Gastrocnemius medialis (tissue), 4 donors: ENCODE data around the gene PALLD.

Source experiments
- CTCF ChIP-seq, 5 experiments: fragments of 450-650 bp in 3 of 5; fragments of 200-600 bp in 2 of 5; sonication (generic) in 2 of 5; IDR thresholded peaks in 4 of 5; conservative IDR thresholded peaks in 1 of 5; 1 replicate in 4 of 5; 2 replicates in 1 of 5; pipeline ENCODE4 v1.5.1; 2016 to 2019; ENCODE audit warnings: antibody characterized with exemption in 5 of 5, mild to moderate bottlenecking in 3 of 5, moderate library complexity in 3 of 5
- POLR2A ChIP-seq, 2 donors: fragments of 450-650 bp; IDR thresholded peaks; one replicate each; pipeline ENCODE4 v1.6.1; 2017; ENCODE audit warnings: antibody characterized with exemption in 2 of 2, mild to moderate bottlenecking in 2 of 2, moderate library complexity in 2 of 2

- TF ChIP-seq POLR2A (IDR thresholded peaks at IDR 0.05): no peak
- no peak for TF ChIP-seq CTCF (IDR thresholded peaks at IDR 0.05 in 4 of 5, conservative IDR thresholded peaks at IDR 0.05 in 1 of 5)
Measured at GRCh38 chr4:168643796-168644159, 146.9 kb downstream of the PALLD start.
